Stimulated activated CD4-positive, alpha-beta T cell treated with anti-CD3 and anti-CD28 coated beads, Interleukin-15, amount 100 ng/mL, for 48 hours (primary cell): ENCODE results near the gene TBC1D1.

Experiments
- DNase-seq, 2 donors: peaks; one replicate each; pipeline ENCODE4 v3.0.0-alpha.2; 2020; ENCODE audit warnings: low read depth in 2 of 2

Gene TBC1D1

DNA sequence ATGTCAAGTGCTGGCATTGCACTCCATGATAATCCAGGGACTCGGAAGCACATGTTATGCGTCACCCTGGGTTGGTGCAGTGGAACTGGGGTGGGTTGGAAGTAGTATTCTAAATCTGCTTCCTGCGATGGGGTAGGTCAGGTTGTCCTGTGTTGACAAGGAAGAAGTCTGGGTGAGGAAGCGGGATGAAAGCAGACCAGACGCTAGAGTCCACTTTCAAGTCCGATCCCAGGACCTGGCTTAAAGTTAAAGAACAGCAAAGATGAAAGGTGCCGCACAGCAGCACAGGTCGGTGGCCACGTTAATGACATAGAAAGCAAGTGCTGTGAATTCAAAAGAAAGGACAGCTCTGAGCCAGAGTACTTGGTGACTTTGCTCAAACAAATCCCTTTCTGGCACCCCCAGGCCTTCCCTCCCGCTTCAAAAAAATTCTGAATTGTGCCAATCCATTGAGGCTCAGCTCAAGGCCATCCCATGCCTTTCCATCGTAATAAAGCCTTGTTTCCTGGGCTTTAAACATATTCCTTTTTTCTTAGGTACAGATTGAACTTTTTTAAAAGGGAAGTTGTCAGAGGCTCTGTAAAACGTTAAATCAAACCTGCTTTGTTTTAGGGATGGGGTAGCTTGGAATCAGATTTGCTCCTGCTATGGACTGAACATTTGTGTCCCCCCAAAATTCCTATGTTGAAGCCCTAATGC, 187.1 kb downstream of the TBC1D1 start:
- no peak for DNase-seq

DNA sequence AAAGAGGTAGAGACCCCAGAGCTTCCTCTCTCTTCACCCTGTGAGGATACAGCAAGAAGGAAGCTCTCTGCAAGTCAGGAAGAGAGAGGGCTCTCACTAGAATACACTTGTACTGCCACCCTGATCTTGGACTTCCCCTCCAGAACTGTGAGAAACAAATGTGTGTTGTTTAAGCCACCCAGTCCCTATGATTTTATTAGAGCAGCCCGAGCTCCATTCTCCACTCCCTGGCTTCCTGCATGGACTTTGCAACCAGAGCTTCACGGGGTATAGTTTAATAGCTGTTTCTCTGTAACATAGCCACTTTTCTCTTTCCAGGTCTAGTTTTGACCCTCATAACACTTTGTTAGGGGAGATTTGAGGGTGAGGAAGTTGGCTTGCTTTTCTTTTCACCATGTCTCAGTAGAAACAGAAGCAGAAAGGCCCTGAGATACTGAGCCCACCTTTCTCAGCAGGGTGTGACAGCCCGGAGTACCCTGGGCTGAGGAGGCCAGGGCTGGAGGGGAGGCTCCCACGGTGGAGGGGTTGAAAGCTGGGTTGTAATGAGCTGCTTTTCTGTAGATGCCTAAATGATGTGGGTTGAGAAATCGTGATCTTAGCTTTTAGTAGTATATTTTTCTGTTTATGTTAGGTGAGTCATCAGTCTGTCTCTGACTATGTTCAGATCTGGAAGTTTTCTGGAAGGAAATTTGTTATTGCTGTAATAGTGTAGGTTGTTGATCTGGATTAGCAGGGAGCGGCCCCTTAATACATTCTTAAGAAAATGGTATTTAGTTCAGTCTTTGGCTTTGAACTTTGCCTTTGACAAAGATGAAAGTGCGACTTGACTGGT, 187.9 kb downstream of the TBC1D1 start:
- no peak for DNase-seq

DNA sequence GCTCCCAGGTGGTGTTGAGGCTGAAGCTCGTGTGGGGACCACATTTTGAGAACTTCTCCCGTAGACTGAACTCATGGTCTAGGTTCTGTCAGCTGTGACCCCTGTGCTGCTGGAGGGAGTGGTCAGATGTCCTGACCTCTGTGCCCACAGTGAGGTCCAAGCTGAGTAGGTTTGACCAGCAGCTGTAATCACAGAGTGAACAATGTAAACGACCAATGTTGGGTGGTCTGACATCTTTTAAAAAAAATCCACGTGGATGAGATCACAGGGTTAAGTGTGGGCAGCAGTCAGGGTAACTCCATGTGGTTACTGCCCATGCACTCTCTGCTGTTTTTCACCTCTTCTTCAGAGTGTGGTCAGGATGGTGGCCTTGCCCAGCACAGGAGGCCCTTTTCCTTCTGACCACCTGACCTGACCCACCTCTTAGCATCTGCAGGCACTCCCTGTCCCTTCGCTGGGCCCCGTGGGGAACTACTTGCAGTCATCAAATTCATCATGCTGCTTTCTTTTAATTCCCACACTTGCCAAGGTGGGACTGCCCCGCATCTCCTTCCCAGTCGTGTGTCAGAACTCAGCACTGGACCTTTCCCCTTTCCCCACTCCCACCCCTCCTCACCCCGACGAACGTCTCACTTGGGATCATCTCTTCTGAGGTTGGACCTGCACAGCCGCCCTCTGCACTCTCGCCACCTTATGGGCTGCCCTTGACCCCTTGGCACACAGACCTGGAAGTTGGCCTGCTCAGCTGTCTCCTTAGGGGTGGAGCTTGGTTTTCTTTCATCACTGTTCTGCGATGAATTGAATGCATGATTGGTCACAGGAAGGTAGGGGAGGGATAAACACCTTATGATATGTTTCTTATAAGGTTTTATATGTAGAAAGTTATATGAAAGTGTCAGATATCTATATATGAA, 189.4 kb downstream of the TBC1D1 start:
- DNase-seq, result no peak

DNA sequence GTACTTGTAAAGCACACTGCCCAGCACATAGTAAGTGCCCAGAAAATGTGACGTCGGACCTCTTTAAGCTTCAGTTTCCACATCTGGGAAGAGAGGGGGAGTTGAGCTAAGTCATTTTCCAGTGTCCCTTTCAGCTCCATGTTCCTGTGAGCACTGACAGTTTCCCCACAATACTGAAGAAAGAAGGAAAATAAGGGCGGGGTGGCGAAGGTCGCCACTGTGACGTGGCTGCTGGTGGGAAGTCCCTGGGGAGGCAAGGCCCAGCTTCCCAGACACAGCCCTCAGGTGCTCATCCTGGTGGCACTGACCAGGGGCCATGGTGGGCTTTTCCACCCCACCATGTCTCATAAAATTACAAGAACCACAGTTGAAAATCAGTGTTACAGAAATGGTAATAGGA, 191.1 kb downstream of the TBC1D1 start:
- no peak for DNase-seq

DNA sequence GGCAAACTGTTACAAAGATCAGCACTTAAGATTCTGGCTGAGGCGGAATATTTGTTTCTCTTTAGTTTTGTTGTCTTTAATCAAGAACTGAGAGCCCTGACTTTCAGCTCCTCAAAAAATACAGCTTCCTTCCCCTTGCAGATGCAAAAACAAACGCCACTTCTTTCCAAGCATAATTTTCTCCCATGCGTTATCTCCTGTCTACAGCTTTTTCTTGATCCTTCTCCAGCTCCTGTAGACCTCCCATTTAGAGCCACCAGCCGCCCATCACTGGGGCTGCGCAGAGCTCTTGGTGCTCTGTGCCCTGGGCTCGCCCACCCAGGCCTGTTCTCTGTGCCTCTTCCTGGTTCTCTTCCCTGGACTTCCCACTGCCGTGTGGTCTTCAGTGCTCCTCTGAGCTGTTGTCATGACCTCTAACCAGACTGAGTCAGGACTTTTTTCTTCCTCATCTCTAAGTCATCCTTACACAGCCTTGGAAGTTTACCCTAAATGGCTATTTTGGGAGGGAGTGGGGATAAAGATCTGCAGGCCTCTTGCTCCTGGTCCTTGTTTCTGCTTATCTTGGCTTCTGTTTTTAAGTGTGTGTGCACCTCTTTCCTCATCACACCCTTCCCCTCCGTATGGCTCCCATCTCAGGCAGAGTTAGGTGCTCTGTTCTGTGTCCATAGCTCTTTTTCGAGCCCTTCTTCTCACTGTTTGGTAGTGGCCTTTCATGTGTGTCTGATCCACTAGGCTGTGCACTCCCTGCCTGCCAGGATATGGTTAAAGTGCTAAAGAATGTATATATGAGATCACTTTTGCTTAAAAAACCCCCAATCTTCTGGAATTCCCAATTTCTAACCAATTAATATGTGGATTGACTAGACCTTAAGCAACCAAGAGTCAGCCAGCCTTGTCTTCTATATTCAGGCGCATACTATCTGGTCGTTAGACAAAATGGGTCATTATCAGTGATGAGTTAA, 191.8 kb downstream of the TBC1D1 start:
- no peak for DNase-seq

DNA sequence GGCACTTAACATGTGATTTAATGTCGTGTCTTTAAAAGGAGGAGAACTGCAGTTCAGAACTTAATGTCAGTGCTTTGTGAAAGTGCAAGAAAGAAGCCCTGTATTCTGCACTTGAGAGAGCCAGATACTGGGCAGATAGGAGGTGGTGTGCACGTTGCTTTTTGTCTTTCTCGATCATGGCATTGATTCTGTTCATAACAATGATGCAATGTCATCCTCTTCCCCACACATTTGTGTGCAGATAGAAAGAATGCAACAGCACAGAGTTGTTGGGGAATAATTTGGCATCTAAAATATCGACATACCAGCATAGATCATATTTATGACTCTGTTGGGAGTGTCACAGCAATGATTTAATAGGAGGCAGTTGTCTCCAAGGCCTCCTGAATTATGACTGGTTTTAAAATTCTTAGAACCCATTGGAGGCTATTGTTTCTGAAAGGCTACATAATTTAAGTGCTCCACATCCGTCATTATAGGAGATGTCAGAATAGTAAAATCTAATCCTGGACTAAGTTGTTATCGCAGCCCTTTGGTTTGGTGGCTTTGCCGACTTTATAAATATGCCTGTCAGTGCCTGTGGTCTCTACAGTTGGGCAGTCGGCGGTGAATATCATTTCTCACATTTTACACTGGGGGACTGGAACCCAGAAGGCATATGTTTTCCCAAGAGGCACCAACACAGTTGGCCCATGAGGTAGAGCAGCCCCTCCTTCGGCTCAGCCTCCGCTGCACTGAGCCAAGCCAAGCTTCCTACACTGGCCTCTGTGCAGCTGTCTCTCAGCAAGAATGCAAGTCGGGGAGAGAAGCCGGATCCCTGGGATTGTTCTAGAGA, 194.2 kb downstream of the TBC1D1 start:
- no peak for DNase-seq

DNA sequence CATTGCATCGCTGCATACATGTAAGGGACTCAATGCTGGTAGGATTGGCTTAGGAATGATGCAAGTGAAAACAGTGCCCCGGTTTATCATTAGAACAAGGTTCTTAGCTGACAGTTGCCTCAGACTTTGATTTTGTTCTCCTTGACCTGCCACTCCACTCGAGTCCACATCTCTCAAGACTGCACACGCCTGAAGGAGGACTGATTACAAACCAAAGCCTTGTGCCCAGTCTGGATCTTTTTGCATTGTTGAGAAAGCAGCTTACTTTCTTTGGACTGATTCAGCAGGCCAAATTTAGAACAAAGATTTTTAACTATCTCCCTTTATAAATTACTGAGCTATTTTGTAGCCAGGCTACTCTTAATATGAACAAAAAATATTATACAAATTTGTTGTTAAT, 194.9 kb downstream of the TBC1D1 start:
- no peak for DNase-seq

DNA sequence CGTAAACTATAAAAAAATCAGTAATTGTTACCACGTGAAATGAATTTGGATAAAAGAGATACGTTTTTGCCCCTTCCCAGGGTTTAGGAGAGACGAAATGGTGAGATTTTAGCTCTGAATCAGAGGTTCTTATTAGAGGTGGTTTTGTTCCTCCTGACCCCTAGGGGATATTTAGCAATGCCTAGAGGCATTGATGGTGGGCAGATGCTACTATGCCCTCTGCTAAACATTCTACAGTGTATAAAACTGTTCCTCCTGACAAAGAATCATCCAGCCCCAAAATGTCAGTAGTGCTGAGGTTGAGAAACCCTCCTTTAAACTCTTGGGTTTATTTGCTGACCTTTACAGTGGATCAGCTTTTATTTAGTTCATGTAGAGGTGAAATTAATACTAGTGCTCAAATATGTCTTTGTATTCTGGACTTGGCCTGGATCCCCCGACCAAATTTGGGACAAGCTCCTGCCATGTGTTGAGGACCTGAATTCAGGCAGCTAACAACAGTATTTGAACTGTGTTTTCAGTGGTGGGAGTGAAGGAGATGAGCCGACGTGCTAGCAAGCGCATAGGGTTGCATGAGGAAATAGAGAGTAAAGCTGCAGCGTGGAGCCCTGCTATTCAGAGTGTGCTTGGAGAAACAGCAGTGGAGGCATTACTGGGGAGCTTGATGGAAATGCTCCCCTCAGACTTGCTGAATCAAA, 195.4 kb downstream of the TBC1D1 start:
- DNase-seq, result no peak

DNA sequence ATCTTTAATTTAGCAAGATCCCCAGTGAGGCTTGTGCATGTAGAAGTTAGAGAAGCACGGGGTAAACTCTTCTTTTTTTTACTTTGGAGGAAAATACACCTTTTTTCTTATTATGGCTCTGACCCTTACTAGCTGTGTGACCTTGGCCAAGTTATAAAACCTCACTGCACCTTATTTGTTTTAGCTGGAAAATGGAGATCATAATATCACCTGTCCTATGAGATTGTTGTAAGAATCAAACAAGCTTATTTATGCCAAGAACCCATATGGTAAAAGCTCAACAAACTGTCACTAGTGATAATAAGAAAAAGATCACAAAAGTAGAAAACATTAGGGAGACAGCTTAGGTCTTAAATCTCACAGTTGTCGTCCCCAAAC, 196.0 kb downstream of the TBC1D1 start:
- no peak for DNase-seq

DNA sequence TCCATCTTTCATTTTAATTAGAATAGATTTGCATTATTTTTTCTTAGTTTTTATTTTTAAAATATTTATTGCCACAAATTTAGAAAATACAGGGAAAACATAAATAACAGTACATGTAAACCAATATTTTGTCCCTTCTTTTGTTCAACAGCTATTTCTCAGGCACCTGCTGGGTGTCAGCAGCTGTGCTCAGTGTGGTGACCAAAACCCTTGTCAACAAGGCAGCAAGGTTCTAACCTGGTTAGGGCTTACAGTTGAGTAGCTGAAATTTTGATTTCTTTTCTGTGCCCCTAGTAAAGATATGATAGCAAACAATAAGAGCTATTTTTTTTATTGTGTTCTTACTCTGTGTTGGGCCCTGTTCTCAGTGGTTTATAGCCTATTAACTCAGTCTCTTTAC, 197.4 kb downstream of the TBC1D1 start:
- DNase-seq, result no peak

DNA sequence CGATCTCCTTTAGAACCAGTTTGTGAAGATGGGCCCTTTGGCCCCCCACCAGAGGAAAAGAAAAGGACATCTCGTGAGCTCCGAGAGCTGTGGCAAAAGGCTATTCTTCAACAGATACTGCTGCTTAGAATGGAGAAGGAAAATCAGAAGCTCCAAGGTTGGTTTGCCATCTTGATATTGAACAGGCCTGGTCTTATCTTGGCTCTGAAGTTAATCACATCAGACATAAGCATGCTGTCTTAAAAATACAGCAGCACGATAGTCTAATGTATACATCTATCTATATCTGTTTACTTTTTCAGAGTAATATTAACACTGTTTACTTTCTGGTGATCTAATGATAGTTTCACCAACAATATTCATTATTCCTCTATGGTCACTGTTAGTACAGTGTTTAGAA, 199.1 kb downstream of the TBC1D1 start:
- no peak for DNase-seq

DNA sequence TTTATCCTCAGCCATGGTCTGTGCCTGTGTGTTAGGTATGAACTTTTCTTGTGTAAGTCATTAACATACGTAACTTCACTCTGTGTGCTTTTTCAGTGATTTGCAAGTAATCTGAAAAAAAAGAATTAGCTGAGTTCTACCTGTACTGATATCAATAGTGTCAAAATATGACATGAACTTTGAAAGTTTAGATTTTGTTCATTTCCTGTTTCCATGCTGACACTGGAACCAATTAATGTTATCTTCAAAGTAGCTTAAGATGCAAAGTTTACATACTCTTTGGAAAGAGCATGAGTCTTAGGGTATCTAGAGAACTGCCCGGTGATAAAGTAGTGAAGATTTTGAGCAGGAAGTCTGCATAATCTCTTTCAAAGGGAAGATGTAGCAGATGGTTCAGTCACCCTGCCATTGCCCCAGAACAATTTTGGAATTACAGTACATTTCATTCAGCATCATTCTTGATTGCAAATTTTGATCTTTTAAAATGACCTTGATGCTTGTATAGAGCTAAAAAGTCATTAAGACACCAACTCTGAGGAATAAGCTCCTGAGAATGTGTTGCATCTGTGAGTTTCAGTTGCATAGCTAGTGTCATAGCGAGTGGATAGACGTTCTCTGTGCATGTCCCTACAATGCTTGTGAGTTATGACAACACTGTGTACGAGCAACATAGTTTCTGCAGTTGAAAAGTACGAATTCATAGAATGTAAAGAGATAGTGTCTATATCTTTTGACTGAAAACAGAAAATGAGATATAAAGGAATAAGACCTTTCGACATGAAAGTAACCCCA, 199.8 kb downstream of the TBC1D1 start:
- no peak for DNase-seq

DNA sequence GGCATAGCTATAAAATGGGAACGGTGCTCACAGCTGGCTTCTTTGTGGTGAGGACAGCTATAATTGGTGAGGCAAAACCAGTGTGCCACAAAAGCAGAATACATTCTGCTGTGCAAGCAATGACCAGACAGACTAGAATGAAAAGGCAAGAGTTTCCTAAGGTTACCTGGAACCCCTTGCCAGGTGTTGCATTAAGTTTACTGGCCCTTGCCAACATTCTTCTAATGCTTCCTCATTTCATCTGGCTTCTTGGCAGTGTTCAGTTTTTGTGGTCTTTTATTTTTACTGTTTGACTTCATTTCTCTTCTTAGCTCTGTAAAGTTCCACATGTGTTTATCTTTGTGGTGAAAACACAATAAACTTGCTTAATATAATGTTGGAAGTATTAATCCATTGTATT, 200.8 kb downstream of the TBC1D1 start:
- no peak for DNase-seq

DNA sequence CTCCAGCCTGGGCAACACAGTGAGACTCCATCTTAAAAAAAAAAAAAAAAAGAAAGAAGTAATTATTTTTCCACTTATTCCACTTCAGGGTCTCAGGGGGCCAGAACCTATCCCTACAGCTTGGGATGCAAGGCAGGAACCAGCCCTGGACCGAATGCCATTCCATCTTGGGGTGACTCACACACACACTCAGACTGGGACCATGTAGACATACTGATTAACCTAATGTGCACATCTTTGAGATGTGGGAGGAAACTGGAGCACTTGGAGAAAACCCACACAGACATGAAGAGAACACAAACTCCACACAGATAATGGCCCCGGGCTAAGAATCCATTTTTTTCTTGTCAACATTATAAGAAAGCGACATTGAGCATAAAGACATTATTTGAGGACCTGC, 201.8 kb downstream of the TBC1D1 start:
- DNase-seq, result no peak

DNA sequence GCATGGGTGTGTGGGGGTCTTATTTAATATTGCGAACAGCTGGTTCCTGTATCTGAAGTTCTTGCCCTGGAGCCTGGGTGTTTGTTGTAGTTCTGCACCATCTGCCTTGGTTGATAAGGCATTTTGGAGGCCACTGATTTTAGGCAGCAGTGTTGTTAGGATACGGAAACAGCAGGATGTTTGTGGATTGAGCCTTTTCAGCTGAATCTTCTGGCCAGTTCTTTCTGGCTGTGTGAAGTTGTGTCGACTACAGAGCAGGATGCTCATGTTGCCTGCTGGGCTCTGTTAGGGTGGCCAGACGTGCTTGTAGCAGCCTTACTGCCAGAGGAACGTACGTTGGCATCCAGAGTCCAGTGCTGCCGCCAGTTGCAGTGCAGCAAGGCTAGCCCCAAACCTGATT, 203.5 kb downstream of the TBC1D1 start:
- no peak for DNase-seq

DNA sequence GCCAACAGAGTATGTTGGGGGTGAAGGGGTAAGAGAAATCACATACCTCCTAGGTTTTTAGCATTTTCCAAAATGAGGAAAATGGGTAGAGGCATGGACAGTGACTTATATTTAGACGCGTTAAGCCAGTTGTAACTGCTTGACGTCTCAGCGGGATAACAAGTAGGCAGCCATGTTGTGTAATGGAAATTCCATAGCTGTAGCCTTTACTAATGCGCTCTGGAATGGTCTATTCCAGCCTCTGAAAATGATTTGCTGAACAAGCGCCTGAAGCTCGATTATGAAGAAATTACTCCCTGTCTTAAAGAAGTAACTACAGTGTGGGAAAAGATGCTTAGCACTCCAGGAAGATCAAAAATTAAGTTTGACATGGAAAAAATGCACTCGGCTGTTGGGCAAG, 204.8 kb downstream of the TBC1D1 start:
- no peak for DNase-seq

DNA sequence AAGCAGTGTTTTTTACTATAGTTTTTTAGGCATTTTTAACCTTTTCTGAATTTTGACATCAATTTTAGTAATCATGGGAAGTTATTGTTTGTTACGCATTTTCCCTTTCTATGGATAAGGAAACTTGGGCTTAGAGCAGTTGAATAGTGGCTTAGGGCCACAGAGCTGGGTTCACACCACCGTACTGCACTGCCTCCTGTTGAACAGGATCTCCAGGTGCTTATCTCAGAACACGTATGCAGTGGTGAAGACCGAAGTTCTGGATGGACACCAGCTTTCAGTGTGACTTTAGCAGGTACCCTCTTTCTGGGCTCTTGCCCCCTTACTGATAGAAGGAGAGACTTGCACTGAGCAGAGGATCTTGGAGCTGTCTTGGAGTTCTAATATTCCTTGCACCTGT, 206.9 kb downstream of the TBC1D1 start:
- no peak for DNase-seq

DNA sequence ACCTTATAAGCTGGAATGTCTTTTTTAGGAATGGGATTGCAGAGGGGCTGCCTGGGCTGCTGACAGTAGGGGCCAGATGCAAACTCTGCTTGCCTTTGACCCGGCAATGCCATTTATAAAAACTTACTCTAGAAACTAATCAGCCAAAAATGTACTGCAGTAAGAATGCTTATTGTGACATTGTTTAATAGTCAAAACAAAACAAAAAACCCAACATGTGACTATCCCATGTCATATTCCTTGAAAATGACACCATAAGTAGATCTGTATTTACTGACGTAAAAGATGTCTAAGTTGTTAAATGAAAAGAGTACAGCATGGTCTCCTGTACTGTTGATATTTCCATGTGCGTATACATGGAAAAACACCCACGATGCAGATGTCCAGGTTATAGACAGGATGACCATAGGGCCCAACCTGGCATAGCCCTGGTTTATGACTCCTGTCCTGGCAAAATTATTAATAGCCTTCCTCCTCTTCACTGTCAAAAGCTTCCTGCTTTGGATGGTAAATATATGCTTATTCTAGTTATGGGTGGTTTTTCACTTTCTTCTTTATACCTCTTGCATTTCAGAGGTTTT, 208.2 kb downstream of the TBC1D1 start:
- no peak for DNase-seq
